Measurements from ENCODE around the gene SETX.

The SETX gene

GRCh38 chr9:132356324-132356924, 1.6 kb upstream of the SETX start:
- no peak for DNase-seq

- no peak for DNase-seq
Measured at GRCh38 chr9:132351404-132352045, 3.3 kb downstream of the SETX start.

GRCh38 chr9:132350861-132351315, 3.9 kb downstream of the SETX start:
- no peak for DNase-seq

- DNase-seq, result no peak
Measured at GRCh38 chr9:132348676-132349075, 6.1 kb downstream of the SETX start.

GRCh38 chr9:132346177-132346576, 8.6 kb downstream of the SETX start:
- DNase-seq, result no peak

GRCh38 chr9:132341177-132341840, 13.5 kb downstream of the SETX start:
- no peak for DNase-seq

- DNase-seq, result no peak
Measured at GRCh38 chr9:132334364-132334763, 20.4 kb downstream of the SETX start.

- no peak for DNase-seq
Measured at GRCh38 chr9:132333556-132333955, 21.2 kb downstream of the SETX start.

- DNase-seq, result no peak
Measured at GRCh38 chr9:132328580-132328979, 26.2 kb downstream of the SETX start.

GRCh38 chr9:132327537-132327936, 27.2 kb downstream of the SETX start:
- no peak for DNase-seq

- no peak for DNase-seq
Measured at GRCh38 chr9:132324425-132324824, 30.4 kb downstream of the SETX start.

- DNase-seq, result no peak
Measured at GRCh38 chr9:132319421-132320110, 35.2 kb downstream of the SETX start.

- no peak for DNase-seq
Measured at GRCh38 chr9:132312873-132313272, 41.9 kb downstream of the SETX start.

- DNase-seq, result no peak
Measured at GRCh38 chr9:132312426-132312825, 42.4 kb downstream of the SETX start.

GRCh38 chr9:132311978-132312377, 42.8 kb downstream of the SETX start:
- no peak for DNase-seq

GRCh38 chr9:132309056-132309455, 45.7 kb downstream of the SETX start:
- no peak for DNase-seq

GRCh38 chr9:132301521-132301920, 53.3 kb downstream of the SETX start:
- DNase-seq, result no peak

GRCh38 chr9:132299221-132299620, 55.6 kb downstream of the SETX start:
- no peak for DNase-seq

- DNase-seq, result no peak
Measured at GRCh38 chr9:132295181-132295580, 59.6 kb downstream of the SETX start.

GRCh38 chr9:132293145-132293721, 61.6 kb downstream of the SETX start:
- DNase-seq, result no peak

- DNase-seq, result no peak
Measured at GRCh38 chr9:132288966-132289365, 65.8 kb downstream of the SETX start.

- no peak for DNase-seq
Measured at GRCh38 chr9:132288361-132288760, 66.4 kb downstream of the SETX start.

- DNase-seq, result no peak
Measured at GRCh38 chr9:132287256-132287760, 67.5 kb downstream of the SETX start.
